Endothelial cell of umbilical vein (primary cell): ENCODE results near the gene DMRT1. TPM values are rescaled to one million over a fixed set of nuclear protein-coding genes. Genes with fewer than 3 reads are reported as not detected.

ENCODE experiments used
- BruUV-seq: library from RNA; stranded (reverse); fragments of 400-500 nt; replicated peaks from 2 replicates; lab custom pipeline; 2021; lab: Mats Ljungman, UMichigan
- CTCF ChIA-PET: fragments of 300-600, 350-600 bp; sonication (Branson Sonifier 250); formaldehyde crosslinking; loops from one replicate; lab custom pipeline; 2021; ENCODE audit warnings: antibody characterized with exemption, inconsistent platforms; lab: Charles Lee
- POLR2A ChIA-PET: fragments of 300-600, 350-600 bp; sonication (Branson Sonifier 250); formaldehyde crosslinking; loops from one replicate; lab custom pipeline; 2021; ENCODE audit warnings: antibody characterized with exemption, inconsistent platforms; lab: Charles Lee
- DNase-seq: peaks from one replicate; pipeline ENCODE4 v3.0.0-alpha.2; 2011; ENCODE audit warnings: low read depth, low spot score
- FAIRE-seq: peaks from 2 replicates; lab custom pipeline; 2011; peaks lifted over from hg19 to GRCh38; lab: Jason Lieb, UNC
- H2AFZ ChIP-seq: 2 replicates; pipeline ENCODE4 v1.6.0; 2012; ENCODE audit warnings: low read depth, low read length, control low read depth, inconsistent platforms
- H3K27ac ChIP-seq: 2 replicates; pipeline ENCODE4 v1.5.1; 2011; ENCODE audit warnings: low read depth, mild to moderate bottlenecking, control low read depth, low read length, moderate library complexity; ENCODE audit not compliant: insufficient read depth
- H3K27me3 ChIP-seq, 2 experiments: 2 replicates each; pipeline versions ENCODE4 v1.6.0 to v1.6.1; 2011; ENCODE audit warnings: low read length in 2 of 2, mixed read lengths in 1 of 2; ENCODE audit not compliant: control insufficient read depth in 2 of 2, insufficient read depth in 2 of 2
- H3K36me3 ChIP-seq, 2 experiments: 2 replicates in 1 of 2; 3 replicates in 1 of 2; pipeline ENCODE4 v1.5.1; 2011; ENCODE audit warnings: low read length in 2 of 2, mild to moderate bottlenecking in 1 of 2, moderate library complexity in 1 of 2; ENCODE audit not compliant: control insufficient read depth in 2 of 2, insufficient read depth in 2 of 2; ENCODE audit errors: extremely low read depth in 1 of 2
- H3K4me1 ChIP-seq: 3 replicates; pipeline ENCODE4 v1.5.1; 2011; ENCODE audit warnings: mild to moderate bottlenecking, low read length; ENCODE audit not compliant: control insufficient read depth, insufficient read depth; ENCODE audit errors: extremely low read depth
- H3K4me2 ChIP-seq: 2 replicates; pipeline ENCODE4 v1.6.1; 2011; ENCODE audit warnings: low read length, control low read depth, mixed read lengths; ENCODE audit not compliant: insufficient read depth
- H3K4me3 ChIP-seq, 3 experiments: fragments of 200-600 bp in 1 of 3; sonication (generic), shearing (Covaris generic) in 1 of 3; replicated peaks in 1 of 3; 2 replicates each; pipeline ENCODE4 v1.5.1; 2011 to 2016; ENCODE audit warnings: control low read depth in 3 of 3, low read length in 3 of 3, mild to moderate bottlenecking in 2 of 3, inconsistent platforms in 1 of 3, low read depth in 1 of 3, moderate library complexity in 1 of 3; ENCODE audit not compliant: insufficient read depth in 1 of 3
- H3K79me2 ChIP-seq: 2 replicates; pipeline ENCODE4 v1.6.0; 2012; ENCODE audit warnings: low read length, inconsistent platforms; ENCODE audit not compliant: control insufficient read depth, insufficient read depth
- H3K9ac ChIP-seq: replicated peaks from 2 replicates; pipeline ENCODE3; 2011; ENCODE audit warnings: low read length, control low read depth; ENCODE audit not compliant: insufficient read depth; ENCODE audit errors: extremely low read depth
- H3K9me1 ChIP-seq: replicated peaks from 3 replicates; pipeline ENCODE4 v1.6.0; 2011; ENCODE audit warnings: mild to moderate bottlenecking, low read length; ENCODE audit not compliant: control insufficient read depth, insufficient read depth; ENCODE audit errors: extremely low read depth
- H3K9me3 ChIP-seq: replicated peaks from 2 replicates; pipeline ENCODE4 v1.5.1; 2012; ENCODE audit warnings: low read length, inconsistent platforms; ENCODE audit not compliant: control insufficient read depth, insufficient read depth
- H4K20me1 ChIP-seq: replicated peaks from 2 replicates; pipeline ENCODE3; 2011; ENCODE audit warnings: mild to moderate bottlenecking, low read length; ENCODE audit not compliant: control insufficient read depth, insufficient read depth; ENCODE audit errors: extremely low read depth
- EZH2 ChIP-seq: IDR thresholded peaks from 2 replicates; pipeline ENCODE4 v1.6.1; 2012; ENCODE audit warnings: borderline replicate concordance, low read depth, mild to moderate bottlenecking, moderate library complexity, low read length, inconsistent platforms; ENCODE audit not compliant: severe bottlenecking
- FOS ChIP-seq: IDR thresholded peaks from 2 replicates; pipeline ENCODE4 v1.6.1; 2011; ENCODE audit warnings: mild to moderate bottlenecking, low read length, moderate library complexity, borderline replicate concordance; ENCODE audit not compliant: insufficient read depth
- GATA2 ChIP-seq: IDR thresholded peaks from 2 replicates; pipeline ENCODE4 v1.7.0; 2011; ENCODE audit warnings: low read depth, mild to moderate bottlenecking, moderate library complexity, mixed read lengths, low read length; ENCODE audit not compliant: insufficient read length, insufficient read depth
- JUN ChIP-seq: IDR thresholded peaks from 2 replicates; pipeline ENCODE4 v1.6.1; 2011; ENCODE audit warnings: borderline replicate concordance, low read depth; ENCODE audit not compliant: insufficient read length, insufficient read depth
- MYC ChIP-seq: IDR thresholded peaks from one replicate; pipeline ENCODE4 v1.6.1; 2011; ENCODE audit warnings: mild to moderate bottlenecking, low read depth, low read length
- POLR2A ChIP-seq: IDR thresholded peaks from 2 replicates; pipeline ENCODE4 v1.6.1; 2012; ENCODE audit warnings: low read depth, mild to moderate bottlenecking, control low read depth, low read length
- POLR2AphosphoS5 ChIP-seq: IDR thresholded peaks from 2 replicates; pipeline ENCODE4 v1.6.1; 2012; ENCODE audit warnings: low read depth, mild to moderate bottlenecking, control low read depth, low read length, moderate library complexity; ENCODE audit not compliant: insufficient read depth
- dilution Hi-C: fragments of 300-500 bp; cut with MboI; formaldehyde crosslinking; loops from one replicate; pipeline ENCODE4 v1.15.0; 2019; ENCODE audit warnings: low sequenced_read_pairs; ENCODE audit not compliant: extremely low pct_ligation_motif_present
- intact Hi-C: fragments of 100-400 bp; cut with micrococcal nuclease; formaldehyde crosslinking; loops from one replicate; pipeline ENCODE4 v1.10.0; 2022
- polyA plus RNA-seq, 4 experiments: library from polyadenylated mRNA; depleted of rRNA in 3 of 4; stranded (reverse) in 3 of 4; unstranded in 1 of 4; fragments of >200 nt; gene quantifications; 2 replicates each; pipeline versions ENCODE4 v1.2.1 to v1.2.3, GENCODE V29; 2011 to 2012; ENCODE audit warnings: missing spikeins in 1 of 4
- total RNA-seq: library from RNA; stranded (reverse); gene quantifications from 2 replicates; pipeline ENCODE4 v1.2.3, GENCODE V29; 2021

DMRT1 gene
- total and polyA plus RNA-seq, 2 donors (not counting 3 experiments of a cell fraction or from before 2014, with no cell fraction given) = 0.08 to 0.20 TPM

- intact Hi-C loops (no loop called here), dilution Hi-C loops (no loop called here)
- DNase-seq (no peak), FAIRE-seq (no peak)
- H3K79me2 ChIP-seq = no peaks in the 10 kb centered on the region
- H3K27ac ChIP-seq = no peak overlapping the region
- H3K9ac ChIP-seq = no peak overlapping the region
- no peaks in the 10 kb centered on the region for H3K9me3 ChIP-seq
- no peaks in the 10 kb centered on the region for H3K36me3 ChIP-seq
- no peaks in the 10 kb centered on the region for H3K4me1 ChIP-seq
- no peak overlapping the region for H3K4me2 ChIP-seq
- no TSS peak for BruUV-seq
- H2AFZ ChIP-seq = no peak overlapping the region
- TF ChIP-seq GATA2 (no peak), MYC (no peak), FOS (no peak), JUN (no peak), POLR2AphosphoS5 (no peak), EZH2 (no peak), POLR2A (no peak)
- H3K27me3 ChIP-seq = no peaks in the 10 kb centered on the region
- H3K4me3 ChIP-seq = no peak overlapping the region
- H4K20me1 ChIP-seq = no peaks in the 10 kb centered on the region
- CTCF ChIA-PET = interaction anchor here (1.1 kb wide), 2 partner anchors 9 to 28 kb away, joined by 3 to 4 read pairs; no protein-coding TSS in a partner anchor
- H3K9me1 ChIP-seq = no peaks in the 10 kb centered on the region
- POLR2A ChIA-PET = no interaction called here
Measured at GRCh38 chr9:792331-793260, 48.9 kb upstream of the DMRT1 start.

DNA sequence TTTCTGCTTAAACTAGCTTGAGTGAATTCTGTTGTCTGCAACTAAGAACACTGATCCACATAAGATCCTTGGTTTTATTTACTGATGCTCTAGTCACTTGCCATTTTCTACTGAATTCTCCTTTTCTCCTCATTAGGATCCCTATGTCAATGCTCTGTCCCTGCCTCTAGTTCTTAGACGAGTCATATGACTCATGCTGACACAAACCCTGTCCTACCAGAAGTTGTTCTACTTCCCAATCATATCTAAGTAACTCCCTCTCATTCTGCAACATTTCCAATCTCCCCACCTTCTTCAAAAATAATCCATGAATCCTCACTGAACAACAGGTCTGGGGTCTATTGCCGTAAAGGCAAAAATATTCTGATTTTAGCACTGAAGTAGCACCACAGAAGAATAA, 47.1 kb upstream of the DMRT1 start:
- ChIA-PET POLR2A (no interaction called here), CTCF (no interaction called here)
- no peak for DNase-seq
- Histone ChIP-seq H3K4me1 (no peaks in the 10 kb centered on the region), H3K36me3 (no peaks in the 10 kb centered on the region), H3K9me3 (no peaks in the 10 kb centered on the region), H3K27me3 (no peaks in the 10 kb centered on the region), H3K9me1 (no peaks in the 10 kb centered on the region), H3K4me2 (no peak overlapping the region), H3K27ac (no peak overlapping the region), H3K9ac (no peak overlapping the region), H3K4me3 (no peak overlapping the region), H4K20me1 (no peaks in the 10 kb centered on the region), H2AFZ (no peak overlapping the region), H3K79me2 (no peaks in the 10 kb centered on the region)
- no TSS peak for BruUV-seq
- intact Hi-C loops = no loop called here
- peak; percentile 31 for FAIRE-seq
- peak; percentile 10 for TF ChIP-seq FOS
- no peak for TF ChIP-seq MYC
- dilution Hi-C loops = no loop called here
